Putamen (tissue), 1 donor: ENCODE results near the gene HAO1.
"Not testable (repeated sequence)": the region's sequence is repeated elsewhere in the genome, so short reads cannot be mapped to it uniquely, and the experiment has no call there.

Experiments
- DNase-seq: peaks from one replicate; pipeline ENCODE4 v3.0.0-alpha.2; 2016; ENCODE audit warnings: low spot score

The HAO1 gene

DNA sequence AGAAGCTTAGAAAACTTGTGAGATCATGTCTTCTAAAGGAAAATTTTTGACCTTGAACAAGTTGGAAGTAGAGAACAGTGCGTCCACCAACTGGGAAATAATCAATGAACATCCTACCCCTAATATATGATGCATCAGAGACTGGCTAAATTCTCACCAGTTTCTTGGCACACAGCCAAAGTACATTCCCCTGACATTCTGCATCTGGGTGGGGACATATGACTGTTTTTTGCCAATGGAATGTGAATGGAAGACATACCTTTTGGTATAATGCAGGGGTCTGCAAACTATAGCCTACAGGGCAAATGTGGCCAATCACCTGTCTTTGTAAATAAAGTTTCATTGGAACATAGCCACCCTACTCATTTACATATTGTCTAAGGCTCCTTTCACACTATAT is 84.7 kb downstream of the HAO1 start:
- no peak for DNase-seq

DNA sequence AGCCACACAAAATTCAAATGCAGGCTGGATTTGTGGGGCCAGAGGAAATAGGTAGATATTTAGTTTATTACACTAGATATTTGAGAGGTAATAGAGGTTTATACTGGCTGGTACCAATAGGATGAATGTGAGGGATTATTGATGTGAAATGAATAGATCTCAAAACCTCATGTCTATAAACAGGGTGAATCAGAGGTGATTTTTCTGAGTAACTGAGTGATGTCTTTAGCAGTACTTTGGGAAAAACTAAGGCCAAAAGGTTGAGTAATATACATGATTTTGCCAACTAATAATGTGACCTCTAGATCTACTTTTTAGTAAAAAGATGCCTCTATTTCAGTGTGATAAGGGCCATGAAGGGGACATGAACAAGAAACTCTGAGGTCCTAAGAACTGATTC is 86.8 kb downstream of the HAO1 start:
- no peak for DNase-seq

DNA sequence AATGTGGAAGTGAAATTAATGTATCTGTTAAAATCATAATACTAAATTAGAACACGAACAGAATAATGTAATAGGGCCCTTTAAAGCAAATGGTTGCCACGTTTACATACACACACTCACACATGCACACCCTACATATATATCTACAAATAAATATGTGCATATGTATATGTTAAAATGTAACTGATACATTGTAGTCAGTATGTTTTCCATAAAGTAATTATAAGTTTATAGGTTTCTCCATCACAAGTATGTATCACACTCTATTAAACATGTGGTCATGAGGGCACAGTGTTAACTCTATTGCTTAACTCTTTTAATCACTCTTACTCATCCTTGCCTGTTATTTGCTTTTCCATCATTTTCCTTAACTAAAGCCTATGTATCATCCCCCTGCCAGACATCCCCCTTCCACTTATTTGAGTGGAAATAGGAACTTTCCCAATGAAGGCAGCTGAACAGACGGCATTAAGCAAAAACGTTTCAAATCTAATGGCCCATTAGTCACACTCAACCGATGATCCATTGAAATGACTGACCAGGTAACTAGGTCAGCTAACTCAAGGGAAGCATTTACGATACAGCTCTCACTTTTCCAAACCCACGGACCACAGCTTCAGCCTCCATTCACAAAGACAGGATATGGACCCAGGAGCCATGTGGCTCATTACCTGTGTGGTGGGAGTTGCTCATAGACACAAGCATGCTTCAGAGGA is 89.3 kb downstream of the HAO1 start:
- DNase-seq = no peak

DNA sequence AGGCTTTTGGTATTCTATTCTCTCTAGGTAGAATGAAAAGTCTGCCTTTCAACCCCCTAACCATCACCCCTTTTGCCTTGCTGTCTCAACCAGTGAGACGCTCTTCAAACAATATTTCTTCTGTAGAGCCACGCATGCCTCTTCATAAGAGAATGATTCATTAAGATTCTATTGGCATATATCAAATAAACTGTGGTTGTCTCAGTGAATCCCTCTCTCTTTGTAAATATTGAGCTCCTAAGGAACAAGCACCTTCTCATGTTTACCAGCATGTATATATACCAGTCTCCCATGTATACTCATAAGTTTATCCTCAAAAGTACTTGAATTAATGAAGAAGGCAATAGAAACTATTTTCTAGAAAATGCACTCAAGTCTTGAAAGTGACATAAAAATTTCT is 90.6 kb downstream of the HAO1 start:
- no peak for DNase-seq

DNA sequence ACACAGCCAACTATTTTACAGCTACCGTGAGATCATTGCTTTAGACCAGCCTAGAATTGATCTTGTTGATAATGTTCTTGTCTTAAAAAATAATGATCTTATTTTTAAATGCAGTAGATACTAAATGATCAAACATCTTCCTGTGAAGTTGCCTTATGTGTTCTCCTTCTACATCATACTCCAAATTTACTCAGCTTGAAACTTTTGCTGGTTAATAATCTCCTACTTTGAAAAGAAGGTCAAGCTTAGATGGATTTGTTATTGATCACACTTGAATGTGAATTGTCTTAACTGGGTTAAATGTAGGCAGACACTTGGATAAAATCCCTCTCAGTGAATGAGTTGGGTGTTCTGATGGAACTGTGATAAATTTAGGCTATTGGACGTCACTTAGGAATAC is 91.9 kb downstream of the HAO1 start:
- no peak for DNase-seq

DNA sequence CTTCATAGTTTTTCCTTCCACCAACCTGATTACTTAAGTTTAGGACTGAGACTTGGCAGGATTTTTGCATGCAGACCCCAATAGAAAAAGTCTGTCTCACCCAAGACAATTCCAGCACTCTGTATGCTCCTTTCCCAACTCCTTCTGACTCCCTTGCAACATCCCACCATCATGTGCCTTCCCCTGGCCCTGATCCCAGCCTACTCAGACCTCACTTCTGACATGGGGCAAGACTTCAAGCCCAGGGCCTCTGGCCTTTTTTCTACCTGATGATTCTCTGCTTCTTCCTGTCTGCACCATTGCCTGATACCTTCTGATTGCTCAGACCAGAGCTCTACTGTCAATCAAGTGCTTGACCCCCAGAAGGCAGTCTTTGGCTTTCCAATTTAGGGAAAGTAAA is 96.6 kb downstream of the HAO1 start:
- DNase-seq = peak; percentile 7

DNA sequence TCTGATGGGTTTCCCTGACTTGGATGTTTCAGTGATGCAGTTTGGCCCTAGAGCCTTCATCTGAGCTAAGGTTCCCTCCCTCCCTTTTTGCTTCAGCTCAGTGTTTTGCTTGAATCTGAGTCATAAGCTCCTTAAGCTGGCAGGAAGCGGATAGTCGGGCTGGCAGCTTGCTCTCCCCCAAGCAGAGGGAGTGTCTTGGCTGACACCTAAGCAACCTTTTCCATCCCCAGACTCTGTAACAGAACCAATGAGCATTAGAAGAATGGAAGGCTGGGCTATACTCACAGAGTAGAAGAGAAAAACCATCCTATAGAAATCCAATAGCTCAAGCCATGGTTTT is 98.3 kb downstream of the HAO1 start:
- no peak for DNase-seq

DNA sequence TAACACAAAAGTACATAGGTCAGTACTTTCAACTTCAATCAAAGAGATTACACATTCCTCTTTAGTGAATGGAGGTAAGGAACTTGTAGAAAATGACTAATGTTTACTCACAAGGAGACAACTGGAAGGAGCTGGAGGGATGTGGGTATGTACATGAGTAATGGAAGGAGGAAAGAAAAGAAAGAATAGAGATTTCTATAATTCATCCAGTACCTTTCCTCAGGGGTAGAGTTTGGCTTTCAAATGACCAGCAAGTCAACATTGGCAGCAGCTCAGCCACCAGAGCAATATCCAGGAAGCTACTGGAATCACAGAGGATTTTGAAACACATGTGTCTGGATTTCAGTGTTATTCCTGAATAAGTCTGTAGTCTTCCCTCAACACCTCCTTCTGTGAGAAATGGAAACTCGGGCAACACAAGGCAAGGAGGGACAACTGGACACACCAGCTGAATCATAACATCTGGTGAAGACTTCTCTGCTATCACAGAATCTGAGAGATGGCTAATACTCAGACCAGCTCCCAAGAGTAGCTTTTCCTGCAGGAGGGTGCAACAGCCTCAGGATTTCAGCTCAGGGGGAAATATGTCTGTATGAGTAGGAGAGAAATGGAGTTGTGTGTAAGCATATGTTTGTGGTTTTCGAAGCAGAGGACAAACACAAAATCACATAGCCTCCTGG is 98.8 kb downstream of the HAO1 start:
- DNase-seq = no peak

DNA sequence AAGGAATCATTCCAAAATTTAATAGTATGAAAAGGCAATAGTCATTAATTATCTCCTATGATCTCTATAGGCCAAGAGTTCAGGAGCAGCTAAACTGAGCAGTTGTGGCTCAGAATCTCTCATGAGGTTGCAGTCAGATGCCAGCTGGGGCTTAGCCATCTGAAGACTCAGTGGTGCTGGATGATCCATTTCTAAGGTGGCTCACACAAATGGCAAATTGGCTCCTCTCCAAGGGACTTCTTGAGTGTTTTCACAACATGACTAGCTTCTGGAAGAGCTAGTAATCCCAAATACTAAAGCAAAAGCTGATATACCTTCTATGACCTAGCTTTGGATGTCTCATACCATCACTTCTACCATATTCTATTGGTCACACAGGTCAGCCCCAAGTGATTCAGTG is 104.2 kb downstream of the HAO1 start:
- DNase-seq = no peak

DNA sequence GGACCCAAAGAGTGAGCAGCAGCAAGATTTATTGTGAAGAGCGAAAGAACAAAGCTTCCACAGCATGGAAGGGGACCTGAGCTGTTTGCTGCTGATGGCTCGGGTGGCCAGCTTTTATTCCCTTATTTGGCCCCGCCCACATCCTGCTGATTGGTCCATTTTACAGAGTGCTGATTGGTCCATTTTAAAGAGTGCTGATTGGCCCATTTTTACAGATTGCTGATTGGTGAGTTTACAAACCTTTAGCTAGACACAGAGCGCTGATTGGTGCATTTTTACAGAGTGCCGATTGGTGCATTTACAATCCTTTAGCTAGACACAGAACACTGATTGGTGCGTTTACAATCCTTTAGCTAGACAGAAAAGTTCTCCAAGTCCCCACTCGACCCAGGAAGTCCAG is 105.8 kb downstream of the HAO1 start:
- DNase-seq = not testable (repeated sequence)
